GM19238 (cell line): ENCODE data around the gene SEC16A.
A peak's percentile ranks its signal among the peaks of the same experiment; 100 is the strongest.
"Not testable (repeated sequence)": the region's sequence is repeated elsewhere in the genome, so short reads cannot be mapped to it uniquely, and the experiment has no call there.

Experiments
- DNase-seq: peaks from one replicate; pipeline ENCODE4 v3.0.0; 2011; ENCODE audit warnings: low spot score; ENCODE audit not compliant: insufficient read length

The SEC16A gene

GRCh38 chr9:136424750-136425362, 58.0 kb downstream of the SEC16A start:
- no peak for DNase-seq

DNA sequence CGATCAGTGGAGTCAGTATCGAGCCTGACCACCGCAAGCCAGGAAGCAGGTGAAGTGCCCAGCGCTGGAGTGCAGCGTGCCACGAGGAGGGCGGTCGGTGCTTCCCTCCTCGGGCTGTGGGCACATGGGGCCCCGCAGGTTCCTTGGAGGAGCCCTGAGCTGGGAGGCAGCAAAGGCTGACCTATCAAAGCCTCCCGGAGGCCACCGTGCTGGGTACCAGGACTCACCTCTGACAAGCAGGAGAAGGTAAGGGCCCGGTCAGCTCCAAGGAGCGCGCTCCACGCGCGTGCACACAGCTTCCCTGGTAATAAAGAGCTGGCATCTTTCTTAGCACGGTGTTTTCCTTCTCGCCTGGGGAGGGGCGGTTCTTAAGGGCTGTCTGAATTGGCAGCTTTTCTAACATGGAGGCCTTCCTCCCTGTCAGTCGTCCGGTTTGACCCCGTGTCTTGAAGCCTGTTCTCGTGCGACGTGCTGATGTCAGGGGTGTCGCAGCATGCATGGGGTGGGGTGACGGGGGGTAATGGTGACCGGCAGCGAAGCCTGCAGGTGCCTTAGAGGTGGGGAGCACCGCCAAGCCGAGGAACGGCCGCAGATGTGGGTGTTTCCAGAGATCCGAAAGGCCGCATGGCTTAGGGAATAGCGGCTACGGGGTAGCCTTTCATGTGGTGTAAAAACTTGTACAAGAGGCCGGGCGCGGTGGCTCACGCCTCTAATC, 59.3 kb downstream of the SEC16A start:
- no peak for DNase-seq

GRCh38 chr9:136422876-136423275, 60.0 kb downstream of the SEC16A start:
- no peak for DNase-seq

GRCh38 chr9:136421791-136422190, 61.0 kb downstream of the SEC16A start:
- DNase-seq: no peak

GRCh38 chr9:136419092-136419420, 63.8 kb downstream of the SEC16A start:
- no peak for DNase-seq

GRCh38 chr9:136418182-136419091, 64.4 kb downstream of the SEC16A start:
- DNase-seq: no peak

DNA sequence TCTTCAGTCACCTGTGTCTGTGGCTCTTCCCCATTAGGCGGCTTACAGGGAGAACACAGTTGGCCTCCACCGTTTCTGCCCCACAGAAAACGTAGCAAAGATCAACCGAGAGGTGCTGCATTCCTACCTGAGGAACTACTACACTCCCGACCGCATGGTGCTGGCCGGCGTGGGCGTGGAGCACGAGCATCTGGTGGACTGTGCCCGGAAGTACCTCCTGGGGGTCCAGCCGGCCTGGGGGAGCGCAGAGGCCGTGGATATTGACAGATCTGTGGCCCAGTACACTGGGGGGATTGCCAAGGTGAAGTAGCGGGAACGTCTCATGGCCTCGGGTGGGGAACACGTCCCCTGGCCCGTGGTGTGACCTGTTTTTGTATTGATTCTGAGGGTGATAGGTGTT, 65.9 kb downstream of the SEC16A start:
- no peak for DNase-seq

- DNase-seq: no peak
Observed at GRCh38 chr9:136416427-136416826, 66.4 kb downstream of the SEC16A start.

GRCh38 chr9:136412962-136413361, 69.9 kb downstream of the SEC16A start:
- no peak for DNase-seq

DNA sequence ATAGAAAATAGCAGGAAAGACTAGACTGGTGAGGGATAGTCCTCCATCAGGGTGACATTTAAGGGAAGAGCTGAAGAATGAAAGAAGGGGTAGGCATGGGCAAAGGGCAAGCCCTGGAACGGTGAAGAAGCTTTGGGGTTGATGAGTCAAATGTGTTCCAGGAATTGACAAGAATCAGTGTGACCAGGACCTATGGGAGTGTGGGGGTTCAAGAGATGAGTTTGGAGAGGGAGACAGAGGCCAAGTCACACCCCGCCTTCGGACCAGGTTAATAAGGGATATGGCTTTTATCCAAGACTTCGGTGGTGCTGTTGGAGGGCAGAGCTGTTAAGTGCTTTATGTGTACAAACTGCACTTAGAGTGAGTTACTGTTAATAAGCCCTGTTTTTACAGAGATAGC, 71.5 kb downstream of the SEC16A start:
- no peak for DNase-seq

DNA sequence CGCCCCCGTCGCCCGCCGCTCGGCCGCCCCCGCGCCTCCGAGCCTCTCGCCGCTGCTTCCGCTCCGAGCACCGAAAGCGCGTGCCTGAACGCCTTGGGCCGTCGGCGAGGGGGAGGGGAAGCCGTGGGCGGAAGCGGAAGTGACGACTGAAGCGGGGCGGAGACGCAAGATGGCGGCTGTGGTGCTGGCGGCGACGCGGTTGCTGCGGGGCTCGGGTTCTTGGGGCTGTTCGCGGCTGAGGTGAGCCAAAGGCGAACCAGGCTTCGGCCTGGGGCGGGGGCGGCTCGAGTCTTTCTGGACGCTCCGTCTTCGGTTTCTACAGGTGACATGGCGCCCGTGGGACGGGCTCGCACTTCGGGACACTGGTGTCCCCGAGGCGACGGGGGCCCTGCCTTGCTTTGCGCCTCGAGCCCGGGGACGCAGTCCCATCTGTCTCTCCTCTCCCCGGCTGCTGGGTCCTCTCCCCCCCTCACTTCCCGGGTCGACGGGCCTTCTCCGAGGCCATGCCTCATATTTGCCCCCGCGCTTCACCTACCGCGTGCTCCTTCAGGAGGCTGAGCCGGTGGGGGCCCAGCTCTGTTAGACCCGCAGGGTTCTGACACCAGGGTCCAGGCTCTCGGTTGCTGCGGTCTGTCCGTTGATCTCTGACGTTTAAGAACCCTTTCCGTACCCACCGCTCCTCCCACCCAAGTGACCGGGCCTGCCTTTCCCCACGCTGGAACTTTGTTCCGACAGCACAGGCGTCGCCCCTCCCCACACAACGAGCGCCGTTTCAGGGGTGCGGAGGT, 72.1 kb downstream of the SEC16A start, which contains the start of the genes ENTR1 and PMPCA:
TSS of gene ENTR1 (minus strand) at position 115 of the 788 bp plus-strand sequence. CDS start 217 bp downstream, outside the sequence.
TSS of gene PMPCA (plus strand) at position 159 of the 788 bp plus-strand sequence. CDS start at position 170, 11 bp downstream.
- peak; percentile 99 for DNase-seq

- DNase-seq: peak; percentile 52
Observed at GRCh38 chr9:136409557-136410455, 73.0 kb downstream of the SEC16A start.

DNA sequence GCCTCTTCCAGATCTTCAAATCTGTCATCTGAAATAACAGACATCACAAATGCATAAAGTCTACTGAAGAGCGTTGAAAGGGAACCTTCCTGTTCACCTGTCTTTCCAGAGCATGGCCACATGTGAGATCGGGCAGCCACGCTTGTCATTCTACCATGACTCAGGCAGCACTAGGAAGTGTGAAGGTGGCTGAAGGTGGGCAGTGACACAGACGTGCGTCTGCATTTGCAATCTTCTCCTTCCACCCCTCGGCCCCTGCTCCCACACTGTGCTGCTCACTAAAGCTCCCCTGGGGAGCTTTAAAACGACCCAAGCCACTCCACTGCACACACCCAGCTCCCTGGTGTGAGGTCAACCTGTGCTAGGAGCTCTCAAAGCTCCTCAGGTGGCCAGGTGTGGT, 74.9 kb downstream of the SEC16A start:
- no peak for DNase-seq

- not testable (repeated sequence) for DNase-seq
Observed at GRCh38 chr9:136407061-136407460, 75.8 kb downstream of the SEC16A start.

DNA sequence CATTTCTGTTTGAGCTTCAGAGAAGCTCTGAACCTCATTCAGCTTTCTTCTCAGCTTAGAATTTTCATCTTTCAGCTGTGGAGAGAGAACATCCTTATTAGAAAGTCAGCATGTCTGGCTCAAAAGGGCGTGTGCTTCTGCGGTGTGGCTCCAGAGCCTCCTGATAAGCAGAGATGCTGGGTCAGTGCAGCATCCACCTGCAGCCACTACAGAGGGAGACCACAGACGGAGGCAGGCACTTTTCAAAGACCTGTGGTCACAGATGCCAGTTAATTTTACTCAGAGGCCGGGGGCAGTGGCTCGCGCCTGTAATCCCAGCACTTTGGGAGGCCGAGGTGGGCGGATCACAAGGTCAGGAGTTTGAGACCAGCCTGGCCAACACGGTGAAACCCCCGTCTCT, 76.9 kb downstream of the SEC16A start:
- peak; percentile 59 for DNase-seq

- DNase-seq: no peak
Observed at GRCh38 chr9:136405481-136405880, 77.4 kb downstream of the SEC16A start.

- no peak for DNase-seq
Observed at GRCh38 chr9:136404801-136405136, 78.1 kb downstream of the SEC16A start.

DNA sequence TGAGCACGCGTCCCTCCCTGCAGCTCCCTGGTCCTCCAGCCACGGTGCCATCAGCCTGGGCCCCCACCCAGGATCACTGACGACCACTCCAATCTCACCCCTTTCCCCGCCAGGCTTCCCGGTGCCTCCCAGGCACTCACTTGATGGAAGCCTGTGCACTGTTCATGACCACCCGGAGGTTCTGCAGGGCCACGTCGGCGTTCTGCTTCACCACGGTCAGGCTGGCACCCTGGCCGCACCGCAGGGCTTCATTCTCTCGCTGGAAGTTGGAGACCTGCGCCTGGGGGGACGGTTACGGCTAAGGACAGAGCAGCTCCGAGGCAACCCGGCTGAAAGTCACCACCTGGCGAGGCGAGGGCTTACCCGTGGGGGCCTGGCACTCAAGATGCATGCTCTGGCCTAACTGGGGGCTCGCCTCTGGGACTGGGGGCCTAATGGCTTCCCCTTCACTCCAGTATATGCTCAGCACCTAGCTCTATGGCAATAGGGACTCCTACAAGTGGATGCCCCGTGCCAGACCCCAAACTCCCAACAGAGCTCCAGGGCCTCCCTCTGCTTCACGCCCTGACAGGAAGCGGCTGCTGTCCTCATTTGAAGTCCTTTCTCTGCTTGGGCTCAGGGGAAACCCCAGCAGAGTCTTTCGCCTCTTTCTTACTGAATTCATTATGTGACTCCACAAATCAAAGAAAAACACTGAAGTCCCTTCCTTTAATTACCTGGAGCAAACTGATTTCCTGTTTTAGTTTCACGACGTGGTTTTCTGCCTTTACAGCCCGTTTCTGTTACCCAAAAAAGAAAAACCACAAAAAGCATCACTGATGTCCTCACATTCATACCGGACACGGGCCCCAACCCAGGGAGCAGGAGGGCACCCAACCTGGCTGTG, 78.7 kb downstream of the SEC16A start:
- DNase-seq: peak; percentile 50

GRCh38 chr9:136403538-136403914, 79.3 kb downstream of the SEC16A start:
- peak; percentile 57 for DNase-seq
